HL-60 (cell line): Measurements from ENCODE around the gene C16orf74.

ENCODE experiments used
- DNase-seq, 2 experiments: peaks; one replicate each; pipeline ENCODE4 v3.0.0-alpha.2; 2010 to 2020; ENCODE audit warnings: low read depth in 1 of 2, low spot score in 1 of 2
- H3K27ac ChIP-seq: fragments of 250-450 bp; sonication (Bioruptor Pico); replicated peaks from 2 replicates; pipeline ENCODE4 v1.5.1; 2020; ENCODE audit warnings: mild to moderate bottlenecking, moderate library complexity
- H3K27me3 ChIP-seq: fragments of 250-450 bp; sonication (Bioruptor Pico); 2 replicates; pipeline ENCODE4 v1.5.1; 2021; ENCODE audit warnings: mild to moderate bottlenecking, moderate library complexity; ENCODE audit not compliant: insufficient read depth, poor library complexity, severe bottlenecking
- H3K4me3 ChIP-seq: replicated peaks from 2 replicates; pipeline ENCODE4 v1.5.1; 2011; ENCODE audit warnings: mild to moderate bottlenecking, control low read depth, low read length; ENCODE audit not compliant: insufficient read depth
- GABPA ChIP-seq: IDR thresholded peaks from 2 replicates; pipeline ENCODE4 v1.6.1; 2012; ENCODE audit warnings: low read depth
- POLR2AphosphoS5 ChIP-seq: IDR thresholded peaks from 2 replicates; pipeline ENCODE4 v1.6.1; 2012; ENCODE audit warnings: low read depth
- SPI1 ChIP-seq: IDR thresholded peaks from 2 replicates; pipeline ENCODE4 v1.6.1; 2012; ENCODE audit warnings: low read depth, mild to moderate bottlenecking, borderline replicate concordance
- TF ChIP-seq, protein P1 (sequence below): IDR thresholded peaks from one replicate; pipeline ENCODE4 v1.5.1; 2011; ENCODE audit warnings: low read length, control low read depth, inconsistent platforms; ENCODE audit not compliant: insufficient read depth
- TF ChIP-seq, protein P2 (sequence below): IDR thresholded peaks from 2 replicates; pipeline ENCODE4 v1.6.1; 2012; ENCODE audit warnings: low read depth; ENCODE audit not compliant: insufficient replicate concordance

The C16orf74 gene

DNA sequence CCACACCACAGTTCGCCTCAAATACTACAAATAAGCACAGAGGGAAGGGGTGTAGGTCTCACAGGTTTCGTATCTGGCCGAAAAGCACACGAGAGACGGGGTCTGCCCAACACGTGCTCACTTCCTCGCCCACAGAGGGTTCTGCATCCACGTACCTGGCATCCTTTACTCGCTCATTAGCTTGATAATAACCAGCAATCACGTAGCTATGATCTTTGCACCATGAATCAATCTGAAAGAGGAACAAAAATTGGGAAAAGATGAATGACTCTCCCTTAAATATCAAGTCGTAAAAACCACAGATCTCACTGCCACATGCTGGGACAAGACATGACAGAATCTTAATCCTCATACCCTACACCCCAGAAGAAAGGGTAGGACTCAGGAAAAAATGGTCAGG, 37.9 kb upstream of the C16orf74 start:
- DNase-seq, result no peak
- Histone ChIP-seq H3K4me3 (no peak overlapping the region), H3K27me3 (no peaks in the 10 kb centered on the region), H3K27ac (no peak overlapping the region)
- TF ChIP-seq POLR2AphosphoS5, result no peak
- no peak for TF ChIP-seq GABPA

DNA sequence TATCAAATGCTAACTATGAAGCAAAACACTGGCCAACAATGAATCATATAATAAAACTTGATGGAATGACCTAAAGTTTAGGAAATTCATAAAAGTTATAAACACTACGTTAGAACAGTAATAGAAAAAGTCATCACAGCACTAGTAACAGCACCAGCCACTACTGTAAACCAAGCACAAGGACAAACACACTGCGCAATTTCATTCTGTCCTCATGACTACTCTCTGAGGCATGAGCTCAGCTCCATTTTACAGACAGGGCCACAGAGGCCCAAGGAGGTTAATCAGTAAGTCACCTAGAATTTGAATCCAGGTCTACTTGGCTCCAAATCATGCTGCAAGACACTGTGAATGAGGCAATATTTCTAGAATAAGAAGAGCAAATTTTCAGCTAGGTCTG, 35.0 kb upstream of the C16orf74 start:
- no peaks in the 10 kb centered on the region for H3K27me3 ChIP-seq
- TF ChIP-seq, protein P1, sequence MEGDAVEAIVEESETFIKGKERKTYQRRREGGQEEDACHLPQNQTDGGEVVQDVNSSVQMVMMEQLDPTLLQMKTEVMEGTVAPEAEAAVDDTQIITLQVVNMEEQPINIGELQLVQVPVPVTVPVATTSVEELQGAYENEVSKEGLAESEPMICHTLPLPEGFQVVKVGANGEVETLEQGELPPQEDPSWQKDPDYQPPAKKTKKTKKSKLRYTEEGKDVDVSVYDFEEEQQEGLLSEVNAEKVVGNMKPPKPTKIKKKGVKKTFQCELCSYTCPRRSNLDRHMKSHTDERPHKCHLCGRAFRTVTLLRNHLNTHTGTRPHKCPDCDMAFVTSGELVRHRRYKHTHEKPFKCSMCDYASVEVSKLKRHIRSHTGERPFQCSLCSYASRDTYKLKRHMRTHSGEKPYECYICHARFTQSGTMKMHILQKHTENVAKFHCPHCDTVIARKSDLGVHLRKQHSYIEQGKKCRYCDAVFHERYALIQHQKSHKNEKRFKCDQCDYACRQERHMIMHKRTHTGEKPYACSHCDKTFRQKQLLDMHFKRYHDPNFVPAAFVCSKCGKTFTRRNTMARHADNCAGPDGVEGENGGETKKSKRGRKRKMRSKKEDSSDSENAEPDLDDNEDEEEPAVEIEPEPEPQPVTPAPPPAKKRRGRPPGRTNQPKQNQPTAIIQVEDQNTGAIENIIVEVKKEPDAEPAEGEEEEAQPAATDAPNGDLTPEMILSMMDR, result no peak
- TF ChIP-seq, protein P2, sequence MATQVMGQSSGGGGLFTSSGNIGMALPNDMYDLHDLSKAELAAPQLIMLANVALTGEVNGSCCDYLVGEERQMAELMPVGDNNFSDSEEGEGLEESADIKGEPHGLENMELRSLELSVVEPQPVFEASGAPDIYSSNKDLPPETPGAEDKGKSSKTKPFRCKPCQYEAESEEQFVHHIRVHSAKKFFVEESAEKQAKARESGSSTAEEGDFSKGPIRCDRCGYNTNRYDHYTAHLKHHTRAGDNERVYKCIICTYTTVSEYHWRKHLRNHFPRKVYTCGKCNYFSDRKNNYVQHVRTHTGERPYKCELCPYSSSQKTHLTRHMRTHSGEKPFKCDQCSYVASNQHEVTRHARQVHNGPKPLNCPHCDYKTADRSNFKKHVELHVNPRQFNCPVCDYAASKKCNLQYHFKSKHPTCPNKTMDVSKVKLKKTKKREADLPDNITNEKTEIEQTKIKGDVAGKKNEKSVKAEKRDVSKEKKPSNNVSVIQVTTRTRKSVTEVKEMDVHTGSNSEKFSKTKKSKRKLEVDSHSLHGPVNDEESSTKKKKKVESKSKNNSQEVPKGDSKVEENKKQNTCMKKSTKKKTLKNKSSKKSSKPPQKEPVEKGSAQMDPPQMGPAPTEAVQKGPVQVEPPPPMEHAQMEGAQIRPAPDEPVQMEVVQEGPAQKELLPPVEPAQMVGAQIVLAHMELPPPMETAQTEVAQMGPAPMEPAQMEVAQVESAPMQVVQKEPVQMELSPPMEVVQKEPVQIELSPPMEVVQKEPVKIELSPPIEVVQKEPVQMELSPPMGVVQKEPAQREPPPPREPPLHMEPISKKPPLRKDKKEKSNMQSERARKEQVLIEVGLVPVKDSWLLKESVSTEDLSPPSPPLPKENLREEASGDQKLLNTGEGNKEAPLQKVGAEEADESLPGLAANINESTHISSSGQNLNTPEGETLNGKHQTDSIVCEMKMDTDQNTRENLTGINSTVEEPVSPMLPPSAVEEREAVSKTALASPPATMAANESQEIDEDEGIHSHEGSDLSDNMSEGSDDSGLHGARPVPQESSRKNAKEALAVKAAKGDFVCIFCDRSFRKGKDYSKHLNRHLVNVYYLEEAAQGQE, result no peak
- TF ChIP-seq SPI1 (no peak), POLR2AphosphoS5 (no peak), GABPA (no peak)
- H3K27ac ChIP-seq, result no peak overlapping the region
- no peak for DNase-seq
- no peak overlapping the region for H3K4me3 ChIP-seq

DNA sequence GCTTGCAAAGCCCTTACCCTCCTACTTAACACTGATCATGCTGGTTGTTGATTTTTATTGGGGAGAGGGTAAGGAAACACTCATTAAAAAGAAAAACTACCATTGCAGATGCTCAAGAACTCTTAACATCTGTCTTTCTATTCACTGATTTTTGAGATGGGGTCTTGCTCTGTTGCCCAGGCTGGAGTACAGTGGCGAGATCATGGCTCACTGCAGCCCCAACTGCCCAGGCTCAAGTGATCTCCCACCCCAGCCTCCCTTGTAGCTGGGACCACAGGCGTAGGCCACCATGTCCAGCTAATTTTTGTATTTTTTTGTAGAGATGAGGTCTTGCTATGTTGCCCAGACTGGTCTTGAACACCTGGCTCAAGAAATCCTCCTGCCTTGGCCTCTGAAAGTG, 33.9 kb upstream of the C16orf74 start:
- no peak for DNase-seq
- TF ChIP-seq, protein P1, result no peak
- TF ChIP-seq POLR2AphosphoS5, result no peak
- TF ChIP-seq GABPA, result no peak
- TF ChIP-seq SPI1, result no peak
- TF ChIP-seq, protein P2, result no peak
- H3K4me3 ChIP-seq, result no peak overlapping the region
- no peaks in the 10 kb centered on the region for H3K27me3 ChIP-seq
- no peak overlapping the region for H3K27ac ChIP-seq

DNA sequence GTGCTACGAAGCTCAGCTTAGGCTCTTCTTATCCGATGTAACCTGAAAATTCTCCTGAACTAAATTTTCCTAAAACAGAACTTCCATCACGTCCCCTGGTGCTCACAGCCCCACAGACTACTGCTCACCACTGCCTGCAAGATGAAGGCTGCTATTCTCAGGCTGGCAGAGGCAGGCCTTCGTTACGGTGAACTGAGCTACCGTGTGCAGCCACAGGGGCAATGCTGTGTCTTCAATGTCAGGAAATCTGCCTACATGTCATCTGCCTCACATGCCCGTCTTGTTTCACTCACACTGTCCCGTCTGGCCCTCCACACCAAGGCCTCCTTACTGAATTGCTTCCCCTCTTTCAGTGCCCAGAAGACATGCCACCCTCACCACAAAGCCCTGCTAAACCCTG, 32.5 kb upstream of the C16orf74 start:
- H3K27me3 ChIP-seq, result no peaks in the 10 kb centered on the region
- TF ChIP-seq POLR2AphosphoS5 (no peak), SPI1 (no peak), GABPA (no peak)
- TF ChIP-seq, protein P1, result no peak
- peak overlapping the region; percentile 70; the same call in 1 of the 2 replicates for H3K27ac ChIP-seq
- no peak overlapping the region for H3K4me3 ChIP-seq
- DNase-seq, result no peak
